ENCODE data around the gene ORAI3.

Gene ORAI3

DNA sequence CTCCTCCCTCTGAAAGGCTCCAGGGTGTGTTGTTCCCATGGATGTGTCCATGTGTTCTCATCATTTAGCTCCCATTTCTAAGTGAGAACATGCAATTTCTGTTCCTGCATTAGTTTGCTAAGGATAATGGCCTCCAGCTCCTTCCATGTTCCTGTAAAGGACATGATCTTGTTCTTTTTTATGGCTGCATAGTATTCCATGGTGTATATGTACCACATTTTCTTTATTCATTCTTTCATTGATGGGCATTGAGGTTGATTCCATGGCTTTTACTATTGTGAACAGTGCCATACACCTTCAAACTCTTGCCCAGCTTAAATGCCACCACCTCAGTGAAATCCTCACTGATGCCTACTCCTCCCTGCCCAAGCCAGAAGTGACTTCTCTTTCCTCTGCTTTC is 4.5 kb upstream of the ORAI3 start:
- Histone ChIP-seq H3K4me1 (ENCODE audit: insufficient read depth, low read length) (no peaks in the 10 kb centered on the region), H3K27me3 (ENCODE audit: insufficient read depth, low read length, poor library complexity) (no peaks in the 10 kb centered on the region), H3K9ac (ENCODE audit: low read depth, low read length) (no peak overlapping the region), H3K36me3 (ENCODE audit: insufficient read depth, low read length) (peaks cover 76% of the 10 kb centered on the region), H3K9me3 (ENCODE audit: insufficient read depth, low read length, severe bottlenecking) (no peaks in the 10 kb centered on the region), H3K79me2 (ENCODE audit: insufficient read depth, low read length) (peaks cover 3% of the 10 kb centered on the region; the same call in 1 of the 2 replicates), H3K4me2 (ENCODE audit: insufficient read depth, low read length) (no peak overlapping the region), H3K4me3 (ENCODE audit: low read depth in 1 of 2, low read length in 2 of 2) (no peak overlapping the region), H3K27ac (ENCODE audit: low read length) (no peak overlapping the region), H2AFZ (ENCODE audit: low read depth, low read length) (no peak overlapping the region), H4K20me1 (ENCODE audit: insufficient read depth, low read length) (peaks cover 11% of the 10 kb centered on the region; the same call in 1 of the 2 replicates)
- DNase-seq (no peak), ATAC-seq (ENCODE audit: insufficient read depth, low read depth) (no peak)
- TF ChIP-seq EZH2 (IDR thresholded peaks at IDR 0.05; ENCODE audit: borderline replicate concordance, low read depth, low read length, severe bottlenecking), result no peak
- TF ChIP-seq, protein P1, sequence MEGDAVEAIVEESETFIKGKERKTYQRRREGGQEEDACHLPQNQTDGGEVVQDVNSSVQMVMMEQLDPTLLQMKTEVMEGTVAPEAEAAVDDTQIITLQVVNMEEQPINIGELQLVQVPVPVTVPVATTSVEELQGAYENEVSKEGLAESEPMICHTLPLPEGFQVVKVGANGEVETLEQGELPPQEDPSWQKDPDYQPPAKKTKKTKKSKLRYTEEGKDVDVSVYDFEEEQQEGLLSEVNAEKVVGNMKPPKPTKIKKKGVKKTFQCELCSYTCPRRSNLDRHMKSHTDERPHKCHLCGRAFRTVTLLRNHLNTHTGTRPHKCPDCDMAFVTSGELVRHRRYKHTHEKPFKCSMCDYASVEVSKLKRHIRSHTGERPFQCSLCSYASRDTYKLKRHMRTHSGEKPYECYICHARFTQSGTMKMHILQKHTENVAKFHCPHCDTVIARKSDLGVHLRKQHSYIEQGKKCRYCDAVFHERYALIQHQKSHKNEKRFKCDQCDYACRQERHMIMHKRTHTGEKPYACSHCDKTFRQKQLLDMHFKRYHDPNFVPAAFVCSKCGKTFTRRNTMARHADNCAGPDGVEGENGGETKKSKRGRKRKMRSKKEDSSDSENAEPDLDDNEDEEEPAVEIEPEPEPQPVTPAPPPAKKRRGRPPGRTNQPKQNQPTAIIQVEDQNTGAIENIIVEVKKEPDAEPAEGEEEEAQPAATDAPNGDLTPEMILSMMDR (IDR thresholded peaks at IDR 0.05; ENCODE audit: borderline replicate concordance, extremely low read depth, low read length, poor library complexity, severe bottlenecking), result no peak

DNA sequence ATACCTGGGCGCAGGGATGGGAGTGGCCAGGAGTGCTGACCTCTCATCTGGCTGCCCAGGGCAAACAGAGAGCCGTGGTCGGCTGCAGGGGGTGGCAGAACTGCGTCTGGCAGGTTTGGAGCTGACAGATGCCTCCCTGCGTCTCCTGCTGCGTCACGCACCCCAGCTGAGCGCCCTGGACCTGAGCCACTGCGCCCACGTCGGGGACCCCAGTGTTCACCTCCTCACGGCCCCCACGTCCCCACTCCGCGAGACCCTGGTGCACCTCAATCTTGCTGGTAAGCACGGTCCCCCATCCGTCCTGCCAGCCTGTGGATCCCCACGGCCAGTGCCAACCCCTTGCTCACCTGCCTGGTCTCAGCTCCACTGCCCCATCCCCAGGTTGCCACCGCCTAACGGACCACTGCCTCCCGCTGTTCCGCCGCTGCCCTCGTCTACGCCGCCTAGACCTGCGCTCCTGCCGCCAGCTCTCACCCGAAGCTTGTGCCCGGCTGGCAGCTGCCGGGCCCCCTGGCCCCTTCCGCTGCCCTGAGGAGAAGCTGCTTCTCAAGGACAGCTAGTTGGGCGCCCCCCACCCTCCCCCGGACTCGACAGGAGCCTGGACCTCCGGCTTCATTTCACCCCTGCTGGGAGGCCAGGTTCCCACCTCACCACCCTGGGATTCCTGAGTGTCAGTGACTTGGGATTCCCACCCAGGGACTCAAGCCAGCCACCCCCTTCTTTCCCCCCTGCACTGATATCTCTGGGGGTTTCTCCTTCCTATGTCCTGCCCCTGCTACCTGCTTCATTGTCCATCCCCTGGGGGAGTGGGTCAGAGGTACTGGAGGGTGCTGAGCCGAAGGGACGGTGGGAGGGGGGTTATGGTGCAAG is 2.0 kb upstream of the ORAI3 start:
- TF ChIP-seq EZH2 (IDR thresholded peaks at IDR 0.05; ENCODE audit: borderline replicate concordance, low read depth, low read length, severe bottlenecking), result no peak
- TF ChIP-seq, protein P1 (IDR thresholded peaks at IDR 0.05; ENCODE audit: borderline replicate concordance, extremely low read depth, low read length, poor library complexity, severe bottlenecking), result no peak
- Histone ChIP-seq H3K4me2 (ENCODE audit: insufficient read depth, low read length) (no peak overlapping the region), H3K4me1 (ENCODE audit: insufficient read depth, low read length) (peaks cover 18% of the 10 kb centered on the region), H2AFZ (ENCODE audit: low read depth, low read length) (no peak overlapping the region), H3K9ac (ENCODE audit: low read depth, low read length) (no peak overlapping the region), H4K20me1 (ENCODE audit: insufficient read depth, low read length) (peaks cover 6% of the 10 kb centered on the region; the same call in 1 of the 2 replicates), H3K4me3 (ENCODE audit: low read depth in 1 of 2, low read length in 2 of 2) (no peak overlapping the region), H3K79me2 (ENCODE audit: insufficient read depth, low read length) (peaks cover 3% of the 10 kb centered on the region; the same call in 1 of the 2 replicates), H3K27ac (ENCODE audit: low read length) (no peak overlapping the region), H3K27me3 (ENCODE audit: insufficient read depth, low read length, poor library complexity) (no peaks in the 10 kb centered on the region), H3K9me3 (ENCODE audit: insufficient read depth, low read length, severe bottlenecking) (no peaks in the 10 kb centered on the region), H3K36me3 (ENCODE audit: insufficient read depth, low read length) (peaks cover 54% of the 10 kb centered on the region)
- DNase-seq, result no peak
- no peak for ATAC-seq (ENCODE audit: insufficient read depth, low read depth)

DNA sequence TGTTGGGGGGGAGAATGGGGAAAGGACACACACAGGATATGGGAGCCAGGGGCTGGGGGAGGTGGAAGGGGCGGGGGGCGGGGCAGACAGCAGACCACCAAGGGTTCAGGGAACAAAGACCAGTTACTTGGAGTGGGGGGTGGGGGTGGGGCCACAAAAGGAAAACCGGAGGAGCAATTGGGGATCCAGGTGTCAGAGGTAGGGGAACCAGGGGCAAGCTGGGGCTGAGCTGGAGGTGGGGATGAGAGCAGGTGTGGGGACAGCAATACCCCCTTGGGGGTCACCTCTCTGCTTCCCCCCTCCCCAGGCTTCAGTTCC is 1.4 kb upstream of the ORAI3 start:
- TF ChIP-seq EZH2 (IDR thresholded peaks at IDR 0.05; ENCODE audit: borderline replicate concordance, low read depth, low read length, severe bottlenecking), result no peak
- TF ChIP-seq, protein P1 (IDR thresholded peaks at IDR 0.05; ENCODE audit: borderline replicate concordance, extremely low read depth, low read length, poor library complexity, severe bottlenecking), result no peak
- no peak overlapping the region for H3K27ac ChIP-seq (ENCODE audit: low read length)

More for the DNA sequence above, 1.4 kb upstream of the ORAI3 start:
- no peak for DNase-seq
- peaks cover 18% of the 10 kb centered on the region for H3K4me1 ChIP-seq (ENCODE audit: insufficient read depth, low read length)
- H3K9ac ChIP-seq (ENCODE audit: low read depth, low read length), result no peak overlapping the region
- H3K4me2 ChIP-seq (ENCODE audit: insufficient read depth, low read length), result no peak overlapping the region
- H3K79me2 ChIP-seq (ENCODE audit: insufficient read depth, low read length), result no peaks in the 10 kb centered on the region
- H3K36me3 ChIP-seq (ENCODE audit: insufficient read depth, low read length), result peaks cover 48% of the 10 kb centered on the region
- no peaks in the 10 kb centered on the region for H3K27me3 ChIP-seq (ENCODE audit: insufficient read depth, low read length, poor library complexity)
- H2AFZ ChIP-seq (ENCODE audit: low read depth, low read length), result no peak overlapping the region
- no peak overlapping the region for H3K4me3 ChIP-seq (ENCODE audit: low read depth in 1 of 2, low read length in 2 of 2)
- H3K9me3 ChIP-seq (ENCODE audit: insufficient read depth, low read length, severe bottlenecking), result no peaks in the 10 kb centered on the region
- no peak for ATAC-seq (ENCODE audit: insufficient read depth, low read depth)
- no peaks in the 10 kb centered on the region for H4K20me1 ChIP-seq (ENCODE audit: insufficient read depth, low read length)
